Hematopoietic multipotent progenitor cell (in vitro differentiated cells): ENCODE measurements around the gene NUDT2. TPM values are rescaled to one million over a fixed set of nuclear protein-coding genes. Genes with fewer than 3 reads are reported as not detected.
A peak's percentile ranks its signal among the peaks of the same experiment; 100 is the strongest.
"Not testable (repeated sequence)": the region's sequence is repeated elsewhere in the genome, so short reads cannot be mapped to it uniquely, and the experiment has no call there.

ENCODE experiments used
- DNase-seq, 3 donors: peaks; one replicate each; pipeline ENCODE4 v3.0.0-alpha.2; 2011 to 2015; ENCODE audit warnings: low read depth in 2 of 3, low spot score in 2 of 3
- total RNA-seq: library from RNA; depleted of rRNA; stranded (reverse); fragments of >200 nt; gene quantifications from one replicate; pipeline ENCODE4 v1.2.3, GENCODE V29; 2012

Gene NUDT2
- total RNA-seq, 1 donor, result 14.3 TPM

GRCh38 chr9:34368796-34369195 lies 39.4 kb downstream of the NUDT2 start:
- DNase-seq, result not testable (repeated sequence)

DNA sequence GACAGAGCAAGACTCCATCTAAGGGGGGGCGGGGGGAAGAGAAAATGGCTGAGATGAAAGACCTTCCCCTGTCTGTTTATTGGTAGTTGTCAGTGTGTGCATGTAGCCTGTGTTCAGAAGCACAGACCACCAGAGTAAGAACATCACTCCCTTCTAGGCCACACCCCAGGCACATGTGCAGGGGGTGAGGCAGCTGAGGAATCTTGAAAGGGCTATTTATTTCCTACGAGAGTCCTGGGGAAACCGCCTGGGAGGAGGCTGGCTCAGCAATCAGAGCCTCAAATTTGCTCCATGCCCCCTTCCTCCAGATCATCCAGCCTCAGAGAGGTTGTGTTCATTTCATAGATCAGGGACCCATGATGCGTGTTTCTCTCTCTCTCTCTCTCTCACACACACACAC lies 40.3 kb downstream of the NUDT2 start:
- DNase-seq, result no peak

GRCh38 chr9:34370335-34370969 lies 41.1 kb downstream of the NUDT2 start:
- no peak for DNase-seq

GRCh38 chr9:34370970-34371880 lies 41.9 kb downstream of the NUDT2 start:
- peak in 1 of 3 donors; percentile 30 for DNase-seq

DNA sequence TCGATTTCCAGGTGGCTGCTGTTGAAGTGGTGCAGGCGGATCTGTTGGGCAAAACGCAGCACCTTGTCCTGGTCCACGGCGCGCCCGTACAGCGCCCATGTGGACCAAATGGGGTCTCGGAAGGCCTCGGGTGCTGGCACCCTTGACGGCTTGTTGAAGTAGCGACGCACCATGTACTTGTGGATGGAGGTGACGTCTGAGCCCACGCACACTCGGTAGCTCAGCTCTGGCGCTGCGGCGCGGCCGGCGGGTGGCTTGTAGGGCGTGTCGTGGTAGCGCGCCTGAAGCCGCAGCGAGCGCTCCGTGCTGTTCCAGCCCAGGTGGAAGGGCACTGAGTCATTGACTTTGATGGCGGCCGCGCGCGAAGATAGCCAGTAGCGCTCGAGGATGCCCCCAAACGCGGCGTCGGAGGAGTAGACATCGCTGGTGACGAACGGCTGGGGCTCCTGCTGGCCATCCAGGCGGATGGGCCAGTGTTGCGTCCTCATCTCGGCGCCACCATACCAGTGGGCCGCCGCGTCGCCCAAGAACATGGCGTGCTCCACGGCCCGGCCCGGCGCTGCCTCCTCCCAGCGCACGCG lies 42.6 kb downstream of the NUDT2 start:
- DNase-seq, result no peak

- no peak for DNase-seq
These were observed 43.2 kb downstream of the NUDT2 start for GRCh38 chr9:34372467-34373011.

GRCh38 chr9:34373749-34374148 lies 44.4 kb downstream of the NUDT2 start:
- no peak for DNase-seq

- no peak for DNase-seq
These were observed 45.0 kb downstream of the NUDT2 start for GRCh38 chr9:34374339-34374738.

GRCh38 chr9:34374905-34375552 lies 45.7 kb downstream of the NUDT2 start:
- no peak for DNase-seq

DNA sequence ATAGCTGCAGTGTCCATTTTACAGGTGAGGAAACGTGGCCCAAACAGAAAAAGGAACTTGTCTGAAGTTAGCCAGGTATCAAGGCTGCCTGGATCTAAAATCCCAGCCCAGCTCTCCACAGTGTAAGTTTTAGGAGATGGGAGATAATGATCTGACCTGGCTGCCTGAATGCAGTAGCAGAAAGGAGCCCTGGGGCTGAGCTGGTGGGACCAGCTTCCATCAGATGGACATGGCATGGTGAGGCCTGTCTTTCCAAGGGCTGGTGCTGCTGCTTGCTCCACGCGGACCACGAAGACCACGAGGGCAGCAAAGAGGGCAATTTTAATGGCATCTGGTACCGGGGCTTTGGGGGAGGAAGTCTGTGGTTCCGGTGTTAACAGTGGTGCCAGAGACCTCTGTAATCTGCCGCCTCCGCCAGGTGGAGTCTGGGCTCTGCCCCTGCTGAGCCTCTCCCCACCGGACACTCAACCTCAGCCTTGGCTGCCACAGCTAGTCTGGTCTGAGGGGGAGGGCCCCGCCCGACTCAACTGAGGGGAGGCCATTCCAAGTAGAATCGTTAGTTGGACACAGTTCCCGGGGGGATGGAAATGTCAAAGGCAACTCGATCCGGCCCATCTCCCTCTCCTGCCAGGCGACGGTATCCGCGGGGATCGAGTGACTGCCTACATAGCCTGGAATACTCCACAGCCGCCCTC lies 46.7 kb downstream of the NUDT2 start:
- DNase-seq, result peak in 2 of 3 donors; percentile 76 to 90

DNA sequence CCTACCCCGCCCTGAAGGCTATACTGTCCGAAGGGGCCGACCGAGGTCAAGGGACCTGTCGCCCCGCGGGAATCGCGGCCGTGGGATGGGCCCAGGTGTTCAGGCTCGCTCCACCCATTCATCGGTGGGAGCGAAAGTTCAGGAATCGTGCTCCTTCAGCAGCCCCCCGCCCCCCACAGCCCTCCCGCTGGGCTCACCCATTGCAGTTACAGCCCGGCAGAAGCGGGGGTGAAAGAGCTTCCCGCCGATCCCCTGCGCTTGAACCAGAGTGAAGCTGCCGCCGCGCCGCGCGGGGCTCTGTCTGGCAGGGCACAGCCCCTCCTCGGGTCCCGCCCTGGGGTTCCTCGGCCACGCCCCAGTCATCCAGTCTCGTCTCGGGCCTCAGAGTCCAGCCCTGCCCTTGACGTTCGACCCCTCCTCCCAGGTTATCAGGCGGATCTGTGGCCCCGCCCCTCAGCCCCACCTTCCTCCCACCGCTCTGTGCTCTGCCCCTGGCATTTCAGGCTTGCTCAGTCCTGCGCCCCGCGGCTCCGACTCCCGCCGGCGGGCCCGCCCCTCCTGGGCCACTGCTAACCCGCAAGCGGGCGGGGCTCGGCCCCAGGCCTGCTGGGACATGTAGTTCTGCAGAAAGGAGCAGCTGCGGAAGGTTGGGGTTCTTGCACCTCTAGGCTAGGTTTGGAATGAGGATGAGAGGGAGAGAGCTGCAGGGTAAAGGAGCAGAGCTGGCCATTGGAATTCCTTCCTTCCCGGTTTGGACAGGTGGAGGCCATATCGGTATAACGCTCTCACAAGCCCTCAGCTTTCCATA lies 47.4 kb downstream of the NUDT2 start, which contains the start of gene MYORG:
Gene MYORG, minus strand, starts transcription at position 303 of the 808 bp plus-strand sequence. CDS start 3,955 bp downstream, outside the sequence.
- DNase-seq, result peak; percentile 86 to 98 (median 98)

DNA sequence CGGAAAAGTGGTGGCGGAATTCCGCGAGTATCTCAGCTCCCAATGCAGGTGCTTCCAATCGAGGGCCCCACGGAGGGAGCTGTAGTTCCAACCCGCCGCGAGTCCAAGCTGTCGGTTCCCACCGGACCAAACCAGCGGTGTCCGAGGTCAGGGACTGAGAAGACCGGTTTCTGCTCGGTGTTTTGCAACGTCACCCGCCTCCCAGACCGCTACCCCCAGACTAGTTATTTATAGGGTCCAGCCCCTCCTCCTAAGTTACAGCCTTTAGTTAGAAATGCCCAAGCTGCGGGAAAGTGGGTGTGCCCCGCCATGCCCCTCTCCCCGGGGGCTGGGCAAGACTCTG lies 48.0 kb downstream of the NUDT2 start:
- peak in 1 of 3 donors; percentile 42 for DNase-seq

DNA sequence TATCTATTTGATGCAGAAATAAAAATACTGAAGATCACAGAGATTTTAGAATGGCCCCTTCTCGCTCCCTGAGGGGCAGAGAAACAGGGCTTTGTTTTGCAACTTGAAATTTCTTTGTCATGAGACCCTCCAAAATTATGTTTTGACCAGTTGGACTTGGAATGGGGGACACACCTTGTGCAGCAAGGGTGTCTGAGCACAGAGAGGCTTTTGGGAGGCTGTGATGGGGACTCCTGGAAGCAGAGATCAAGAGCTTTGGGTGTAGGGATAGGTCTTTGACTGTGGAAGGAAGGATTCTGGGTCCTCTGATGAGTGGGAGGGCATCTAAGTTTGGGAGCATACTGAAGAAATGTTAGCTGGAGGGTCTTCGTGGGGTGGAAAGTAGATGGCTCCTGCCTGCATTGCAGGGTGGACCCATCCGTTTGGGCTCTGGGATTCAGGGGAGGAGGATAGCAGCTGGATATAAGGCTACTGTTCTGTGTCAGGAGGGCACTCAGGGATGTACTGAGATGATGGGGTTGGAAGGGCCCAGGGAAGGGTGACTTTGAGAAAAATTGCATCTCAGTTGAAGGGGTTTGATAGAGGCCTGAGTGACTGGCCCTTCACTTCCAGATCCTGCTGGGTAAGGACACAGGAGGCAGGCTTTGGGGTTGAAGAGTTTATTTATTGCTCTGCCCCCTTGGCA lies 49.1 kb downstream of the NUDT2 start:
- no peak for DNase-seq

DNA sequence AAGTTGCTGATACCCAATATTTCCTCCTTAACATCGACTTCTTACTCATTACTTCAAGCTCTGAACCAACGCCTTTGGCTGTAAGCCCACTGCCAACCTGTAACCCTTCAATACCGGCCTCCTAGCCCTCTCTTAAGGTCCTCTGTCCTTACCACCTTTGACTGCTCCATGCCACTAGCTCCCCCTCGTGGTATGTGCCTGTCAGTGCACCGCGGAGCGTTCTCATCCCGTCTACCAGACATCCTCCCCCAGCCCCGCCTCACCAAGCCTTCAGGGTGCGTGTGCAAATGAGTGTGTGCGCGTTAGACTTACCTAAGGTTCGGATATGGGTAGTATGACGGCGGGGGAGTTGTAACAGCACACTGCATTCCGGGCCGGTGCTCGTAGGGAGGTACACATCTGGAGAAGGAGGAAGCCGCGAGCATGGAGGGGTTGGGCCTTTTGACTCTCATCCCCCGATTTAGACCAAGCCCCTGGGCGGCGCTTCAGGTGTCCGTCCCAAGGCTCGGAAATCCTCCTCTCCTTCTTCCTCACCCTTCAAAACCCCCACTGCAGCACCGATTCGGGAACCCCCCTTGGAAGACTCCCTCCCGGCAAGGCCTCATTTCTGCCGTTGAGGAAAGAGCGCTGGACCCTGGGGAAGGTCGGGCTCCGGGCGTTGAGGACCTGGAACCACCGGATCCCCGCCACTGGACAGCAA lies 50.1 kb downstream of the NUDT2 start:
- peak; percentile 81 to 91 (median 82) for DNase-seq

GRCh38 chr9:34380034-34380510 lies 50.7 kb downstream of the NUDT2 start:
- peak in 1 of 3 donors; percentile 18 for DNase-seq

- DNase-seq, result peak; percentile 63 to 75 (median 73)
These were observed 51.3 kb downstream of the NUDT2 start for GRCh38 chr9:34380511-34381315.

DNA sequence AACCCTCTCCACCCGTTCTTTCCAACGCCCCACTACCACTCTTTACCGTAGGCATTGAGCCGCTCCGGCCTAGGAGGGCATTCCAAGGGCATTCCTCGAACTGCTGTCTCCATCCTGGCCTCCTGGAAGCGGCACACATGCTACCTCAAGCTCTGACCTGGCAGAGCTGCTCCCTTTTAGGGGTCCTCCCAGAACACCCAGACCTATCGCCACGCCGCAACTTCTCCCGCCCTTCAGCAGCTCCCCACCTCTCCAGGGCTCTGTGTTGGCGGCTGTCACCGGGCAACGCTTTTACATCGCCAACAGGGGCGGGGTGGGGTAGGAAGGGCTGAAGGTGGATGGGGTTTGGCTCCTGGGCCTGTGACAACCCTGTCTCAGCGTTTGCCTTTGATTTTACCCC lies 52.0 kb downstream of the NUDT2 start:
- peak in 1 of 3 donors; percentile 65 for DNase-seq
